Astrocyte (in vitro differentiated cells and primary cell): ENCODE results near the gene RCCD1. TPM values are rescaled to one million over a fixed set of nuclear protein-coding genes. Genes with fewer than 3 reads are reported as not detected.

Source experiments
- DNase-seq: peaks from one replicate; pipeline ENCODE4 v3.0.0-alpha.2; 2010; ENCODE audit warnings: low read depth
- FAIRE-seq: peaks from 2 replicates; lab custom pipeline; 2011; peaks lifted over from hg19 to GRCh38; lab: Jason Lieb, UNC
- H2AFZ ChIP-seq: 2 replicates; pipeline ENCODE4 v1.6.0; 2012; ENCODE audit warnings: low read depth, low read length, inconsistent platforms
- H3K27ac ChIP-seq: 2 replicates; pipeline ENCODE4 v1.5.1; 2011; ENCODE audit warnings: low read depth, low read length, inconsistent platforms
- H3K27me3 ChIP-seq: 2 replicates; pipeline ENCODE4 v1.6.0; 2011; ENCODE audit warnings: low read length, inconsistent platforms; ENCODE audit not compliant: insufficient read depth
- H3K36me3 ChIP-seq: 2 replicates; pipeline ENCODE4 v1.5.1; 2011; ENCODE audit warnings: low read length, inconsistent platforms; ENCODE audit not compliant: insufficient read depth
- H3K4me1 ChIP-seq: 2 replicates; pipeline ENCODE4 v1.5.1; 2011; ENCODE audit warnings: low read length, inconsistent platforms; ENCODE audit not compliant: insufficient read depth
- H3K4me2 ChIP-seq: 2 replicates; pipeline ENCODE4 v1.6.0; 2012; ENCODE audit warnings: low read length, inconsistent platforms
- H3K4me3 ChIP-seq: 2 replicates; pipeline ENCODE4 v1.5.1; 2011; ENCODE audit warnings: low read depth, mild to moderate bottlenecking, low read length, inconsistent platforms; ENCODE audit not compliant: insufficient read depth
- H3K79me2 ChIP-seq: 2 replicates; pipeline ENCODE4 v1.6.0; 2012; ENCODE audit warnings: mild to moderate bottlenecking, low read length, inconsistent platforms; ENCODE audit not compliant: insufficient read depth
- H3K9ac ChIP-seq: 2 replicates; pipeline ENCODE4 v1.6.0; 2012; ENCODE audit warnings: mild to moderate bottlenecking, low read length, inconsistent platforms
- H3K9me3 ChIP-seq: 2 replicates; pipeline ENCODE4 v1.5.1; 2012; ENCODE audit warnings: low read depth, mild to moderate bottlenecking, low read length, inconsistent platforms; ENCODE audit not compliant: insufficient read depth
- H4K20me1 ChIP-seq: 2 replicates; pipeline ENCODE4 v1.6.0; 2012; ENCODE audit warnings: low read length, inconsistent platforms; ENCODE audit not compliant: insufficient read depth
- H3K27ac Mint-ChIP-seq: one replicate; pipeline ENCODE4 v1.8.0; 2021; ENCODE audit warnings: mild to moderate bottlenecking, mixed read lengths; ENCODE audit not compliant: unreplicated experiment
- H3K27me3 Mint-ChIP-seq: one replicate; pipeline ENCODE4 v1.8.0; 2021; ENCODE audit warnings: low read depth, mixed read lengths; ENCODE audit not compliant: unreplicated experiment
- H3K36me3 Mint-ChIP-seq: one replicate; pipeline ENCODE4 v1.8.0; 2021; ENCODE audit warnings: low read depth, mixed read lengths; ENCODE audit not compliant: unreplicated experiment
- H3K4me1 Mint-ChIP-seq: one replicate; pipeline ENCODE4 v1.8.0; 2021; ENCODE audit warnings: low read depth, mixed read lengths; ENCODE audit not compliant: unreplicated experiment
- H3K4me3 Mint-ChIP-seq: one replicate; pipeline ENCODE4 v1.8.0; 2021; ENCODE audit warnings: mild to moderate bottlenecking, moderate library complexity, mixed read lengths; ENCODE audit not compliant: unreplicated experiment
- H3K9me3 Mint-ChIP-seq: one replicate; pipeline ENCODE4 v1.8.0; 2021; ENCODE audit warnings: mild to moderate bottlenecking, mixed read lengths; ENCODE audit not compliant: unreplicated experiment
- CTCF ChIP-seq: IDR thresholded peaks from 2 replicates; pipeline ENCODE4 v1.5.1; 2011; ENCODE audit warnings: low read depth, mild to moderate bottlenecking, inconsistent platforms, low read length, moderate library complexity; ENCODE audit not compliant: insufficient read depth
- EZH2 ChIP-seq: IDR thresholded peaks from 2 replicates; pipeline ENCODE4 v1.6.1; 2012; ENCODE audit warnings: mild to moderate bottlenecking, low read length, inconsistent platforms; ENCODE audit not compliant: insufficient read depth
- total RNA-seq: library from RNA; stranded (reverse); gene quantifications from 2 replicates; pipeline ENCODE4 v1.2.1, GENCODE V29; 2021

The RCCD1 gene
- total RNA-seq, 1 donor from 2014 or later, result 6.8 TPM

GRCh38 chr15:90931828-90932659 lies 22.6 kb upstream of the RCCD1 start, which contains the start of gene HDDC3:
HDDC3 (minus strand) TSS chr15:90932549; CDS start chr15:90932540, 9 bp downstream.
- Histone ChIP-seq H3K27me3 (no peaks in the 10 kb centered on the region), H3K27ac (no peak within 1 kb of the TSS), H3K4me3 (peak within 1 kb of the TSS; percentile 83), H2AFZ (peak within 1 kb of the TSS; percentile 83), H3K36me3 (peaks cover 7% of the 10 kb centered on the region), H3K4me1 (peaks cover 35% of the 10 kb centered on the region), H4K20me1 (peaks cover 11% of the 10 kb centered on the region), H3K79me2 (peaks cover 19% of the 10 kb centered on the region), H3K9ac (peak within 1 kb of the TSS; percentile 76), H3K9me3 (no peaks in the 10 kb centered on the region), H3K4me2 (peak within 1 kb of the TSS; percentile 93)
- peaks cover 2% of the 10 kb centered on the region for H3K27me3 Mint-ChIP-seq
- no peaks in the 10 kb centered on the region for H3K36me3 Mint-ChIP-seq
- peak within 1 kb of the TSS; percentile 89 for H3K4me3 Mint-ChIP-seq
- DNase-seq (peak; percentile 48), FAIRE-seq (no peak)
- no peaks in the 10 kb centered on the region for H3K9me3 Mint-ChIP-seq
- peaks cover 12% of the 10 kb centered on the region for H3K4me1 Mint-ChIP-seq
- TF ChIP-seq EZH2 (no peak), CTCF (peak; percentile 64)
- H3K27ac Mint-ChIP-seq, result peak within 1 kb of the TSS; percentile 87

- Histone ChIP-seq H3K4me3 (peak overlapping the region; percentile 83), H2AFZ (peak overlapping the region; percentile 83), H3K4me1 (peaks cover 35% of the 10 kb centered on the region), H3K9me3 (no peaks in the 10 kb centered on the region), H3K27me3 (no peaks in the 10 kb centered on the region), H3K9ac (peak overlapping the region; percentile 10), H3K4me2 (peak overlapping the region; percentile 93), H4K20me1 (peaks cover 11% of the 10 kb centered on the region), H3K79me2 (peaks cover 20% of the 10 kb centered on the region), H3K27ac (no peak overlapping the region), H3K36me3 (peaks cover 7% of the 10 kb centered on the region)
- Mint-ChIP-seq H3K4me1 (peaks cover 12% of the 10 kb centered on the region), H3K27ac (peak overlapping the region; percentile 87), H3K9me3 (no peaks in the 10 kb centered on the region), H3K36me3 (no peaks in the 10 kb centered on the region), H3K4me3 (peak overlapping the region; percentile 89), H3K27me3 (peaks cover 2% of the 10 kb centered on the region)
- no peak for FAIRE-seq
- no peak for DNase-seq
- no peak for TF ChIP-seq EZH2
- no peak for TF ChIP-seq CTCF
Observed at GRCh38 chr15:90932660-90932991, 22.1 kb upstream of the RCCD1 start.

- Histone ChIP-seq H3K4me2 (no peak overlapping the region), H3K27me3 (no peaks in the 10 kb centered on the region), H3K4me1 (peaks cover 35% of the 10 kb centered on the region), H2AFZ (no peak overlapping the region), H3K79me2 (peaks cover 22% of the 10 kb centered on the region), H3K9ac (no peak overlapping the region), H3K36me3 (peaks cover 7% of the 10 kb centered on the region), H3K27ac (no peak overlapping the region), H3K4me3 (no peak overlapping the region), H3K9me3 (no peaks in the 10 kb centered on the region), H4K20me1 (peaks cover 11% of the 10 kb centered on the region)
- TF ChIP-seq CTCF (no peak), EZH2 (no peak)
- Mint-ChIP-seq H3K27me3 (peaks cover 2% of the 10 kb centered on the region), H3K36me3 (no peaks in the 10 kb centered on the region), H3K4me1 (peaks cover 12% of the 10 kb centered on the region), H3K4me3 (peak overlapping the region; percentile 66), H3K27ac (peak overlapping the region; percentile 87), H3K9me3 (no peaks in the 10 kb centered on the region)
- FAIRE-seq (no peak), DNase-seq (no peak)
Observed at GRCh38 chr15:90933301-90933700, 21.4 kb upstream of the RCCD1 start.
